Bronchial epithelial cell (primary cell): ENCODE results near the gene PCDHB7. TPM values are rescaled to one million over a fixed set of nuclear protein-coding genes. Genes with fewer than 3 reads are reported as not detected.

Source experiments
- total RNA-seq: library from RNA; depleted of rRNA; stranded (reverse); fragments of >200 nt; gene quantifications from 2 replicates; pipeline ENCODE4 v1.2.1, GENCODE V29; 2014

The PCDHB7 gene
- total RNA-seq, 1 donor from 2014 or later = not detected

Other genes with a start within 250 kb of the PCDHB7 start
- 1.6 and 1.7 TPM in 2 replicates for gene PCDHAC1, start 246.3 kb upstream of the PCDHB7 start, total RNA-seq
- 14.1 and 16.8 TPM in 2 replicates for gene PCDHAC2, start 206.2 kb upstream of the PCDHB7 start, total RNA-seq
- not detected in 2 replicates for gene PCDHB1, start 121.3 kb upstream of the PCDHB7 start, total RNA-seq
- gene PCDHB2, start 78.0 kb upstream of the PCDHB7 start, total RNA-seq = 0.26 and 1.1 TPM in 2 replicates
- gene PCDHB3, start 72.2 kb upstream of the PCDHB7 start, total RNA-seq = under 0.01 and 0.13 TPM in 2 replicates
- 0.13 TPM in 1 of 2 replicates, not detected in the other for gene PCDHB4, start 50.8 kb upstream of the PCDHB7 start, total RNA-seq
- gene PCDHB5, start 37.4 kb upstream of the PCDHB7 start, total RNA-seq = 0.26 TPM in 2 replicates
- gene PCDHB6, start 22.6 kb upstream of the PCDHB7 start, total RNA-seq = not detected in 2 replicates
- gene PCDHB8, start 5.1 kb downstream of the PCDHB7 start, total RNA-seq = under 0.01 TPM in 2 replicates
- gene PCDHB16, start 9.7 kb downstream of the PCDHB7 start, total RNA-seq = under 0.01 TPM in 1 of 2 replicates, not detected in the other
- gene PCDHB9, start 14.5 kb downstream of the PCDHB7 start, total RNA-seq = under 0.01 TPM in 1 of 2 replicates, not detected in the other
- gene PCDHB10, start 19.7 kb downstream of the PCDHB7 start, total RNA-seq = 0.13 and 0.26 TPM in 2 replicates
- under 0.01 and 0.26 TPM in 2 replicates for gene PCDHB11, start 27.0 kb downstream of the PCDHB7 start, total RNA-seq
- 0.13 TPM in 1 of 2 replicates, not detected in the other for gene PCDHB12, start 36.1 kb downstream of the PCDHB7 start, total RNA-seq
- gene PCDHB13, start 41.3 kb downstream of the PCDHB7 start, total RNA-seq = 0.26 TPM in 1 of 2 replicates, not detected in the other
- gene PCDHB14, start 50.7 kb downstream of the PCDHB7 start, total RNA-seq = 0.26 and 0.77 TPM in 2 replicates
- gene PCDHB15, start 72.8 kb downstream of the PCDHB7 start, total RNA-seq = under 0.01 and 0.51 TPM in 2 replicates
- 0.13 TPM in 1 of 2 replicates, not detected in the other for gene SLC25A2, start 131.4 kb downstream of the PCDHB7 start, total RNA-seq
- 36.3 and 74.5 TPM in 2 replicates for gene TAF7, start 148.1 kb downstream of the PCDHB7 start, total RNA-seq
- under 0.01 and 0.26 TPM in 2 replicates for gene PCDHGA1, start 157.9 kb downstream of the PCDHB7 start, total RNA-seq
- under 0.01 and 0.26 TPM in 2 replicates for gene PCDHGA2, start 166.1 kb downstream of the PCDHB7 start, total RNA-seq
- gene PCDHGA3, start 171.2 kb downstream of the PCDHB7 start, total RNA-seq = under 0.01 and 0.13 TPM in 2 replicates
- under 0.01 and 0.26 TPM in 2 replicates for gene PCDHGB1, start 177.5 kb downstream of the PCDHB7 start, total RNA-seq
- 0.26 and 0.53 TPM in 2 replicates for gene PCDHGA4, start 182.4 kb downstream of the PCDHB7 start, total RNA-seq
- under 0.01 and 0.26 TPM in 2 replicates for gene PCDHGB2, start 187.3 kb downstream of the PCDHB7 start, total RNA-seq
- gene PCDHGA5, start 191.5 kb downstream of the PCDHB7 start, total RNA-seq = under 0.01 and 0.13 TPM in 2 replicates
- gene PCDHGB3, start 197.6 kb downstream of the PCDHB7 start, total RNA-seq = under 0.01 and 0.77 TPM in 2 replicates
- under 0.01 and 0.26 TPM in 2 replicates for gene PCDHGA6, start 201.2 kb downstream of the PCDHB7 start, total RNA-seq
- gene PCDHGA7, start 210.1 kb downstream of the PCDHB7 start, total RNA-seq = under 0.01 and 0.51 TPM in 2 replicates
- gene PCDHGB4, start 215.1 kb downstream of the PCDHB7 start, total RNA-seq = 2.1 and 3.1 TPM in 2 replicates
- gene PCDHGA8, start 220.0 kb downstream of the PCDHB7 start, total RNA-seq = under 0.01 and 0.51 TPM in 2 replicates
- 2.4 and 5.1 TPM in 2 replicates for gene PCDHGB5, start 225.3 kb downstream of the PCDHB7 start, total RNA-seq
- 0.53 and 1.5 TPM in 2 replicates for gene PCDHGA9, start 230.1 kb downstream of the PCDHB7 start, total RNA-seq
- 0.53 and 1.5 TPM in 2 replicates for gene PCDHGB6, start 235.4 kb downstream of the PCDHB7 start, total RNA-seq
- gene PCDHGA10, start 240.3 kb downstream of the PCDHB7 start, total RNA-seq = 2.1 and 5.2 TPM in 2 replicates
- 1.3 and 3.3 TPM in 2 replicates for gene PCDHGB7, start 245.0 kb downstream of the PCDHB7 start, total RNA-seq
- gene PCDHGA11, start 248.4 kb downstream of the PCDHB7 start, total RNA-seq = 1.6 and 3.2 TPM in 2 replicates